GM12878 (cell line): Measurements from ENCODE around the gene KIFC3. TPM values are rescaled to one million over a fixed set of nuclear protein-coding genes. Genes with fewer than 3 reads are reported as not detected.

ENCODE experiments used
- ATAC-seq: fragments of 200-7000 bp; cut with Tn5 transposase; 3 replicates; pipeline ENCODE4 v1.9.1; 2020; ENCODE audit warnings: mild to moderate bottlenecking, moderate library complexity
- BruUV-seq: library from RNA; stranded (reverse); fragments of 400-500 nt; replicated peaks from 2 replicates; lab custom pipeline; 2021; lab: Mats Ljungman, UMichigan
- CTCF ChIA-PET: fragments of 300-600 bp; sonication (Branson Sonifier 250); formaldehyde crosslinking; extraction: SDS; loops from one replicate; lab custom pipeline; 2021; ENCODE audit warnings: inconsistent platforms; lab: Yijun Ruan, JAX
- POLR2A ChIA-PET: fragments of 350-600 bp; formaldehyde crosslinking; extraction: SDS; loops from one replicate; lab custom pipeline; 2021; ENCODE audit warnings: inconsistent platforms; lab: Charles Lee
- RAD21 ChIA-PET: fragments of 300-600 bp; sonication (Branson Sonifier 250); formaldehyde crosslinking; loops from one replicate; lab custom pipeline; 2023; ENCODE audit warnings: antibody characterized with exemption; ENCODE audit not compliant: unreplicated experiment; lab: Charles Lee
- SMC1A ChIA-PET: fragments of 300-600 bp; sonication (Branson Sonifier 250); formaldehyde crosslinking; loops from one replicate; lab custom pipeline; 2023; ENCODE audit not compliant: unreplicated experiment, uncharacterized antibody; lab: Charles Lee
- DNase-seq: peaks from one replicate; pipeline ENCODE4 v3.0.0-alpha.2; 2011; ENCODE audit warnings: low read depth, low spot score
- FAIRE-seq: peaks from 3 replicates; lab custom pipeline; 2011; peaks lifted over from hg19 to GRCh38; lab: Jason Lieb, UNC
- H2AFZ ChIP-seq: 2 replicates; pipeline ENCODE4 v1.6.0; 2011; ENCODE audit warnings: low read depth, low read length, control low read depth; ENCODE audit not compliant: control insufficient read depth
- H3K27ac ChIP-seq: 2 replicates; pipeline ENCODE4 v1.5.1; 2011; ENCODE audit warnings: control low read depth; ENCODE audit not compliant: control insufficient read depth, insufficient read depth
- H3K27me3 ChIP-seq, 2 experiments: replicated peaks in 1 of 2; 2 replicates each; pipeline versions ENCODE4 v1.6.0 to v1.6.1; 2011; ENCODE audit warnings: low read length in 1 of 2; ENCODE audit not compliant: control insufficient read depth in 2 of 2, insufficient read depth in 2 of 2
- H3K36me3 ChIP-seq, 2 experiments: 2 replicates each; pipeline ENCODE4 v1.5.1; 2011; ENCODE audit warnings: low read length in 1 of 2; ENCODE audit not compliant: control insufficient read depth in 2 of 2, insufficient read depth in 2 of 2
- H3K4me1 ChIP-seq: 2 replicates; pipeline ENCODE4 v1.6.1; 2011; ENCODE audit warnings: mild to moderate bottlenecking, low read length, moderate library complexity, mixed read lengths; ENCODE audit not compliant: control insufficient read depth, insufficient read depth
- H3K4me2 ChIP-seq: 2 replicates; pipeline ENCODE4 v1.6.0; 2011; ENCODE audit warnings: control low read depth; ENCODE audit not compliant: control insufficient read depth, insufficient read depth
- H3K4me3 ChIP-seq: fragments of 200-600 bp; sonication (generic); 2 replicates; pipeline ENCODE4 v1.5.1; 2016
- H3K79me2 ChIP-seq: 2 replicates; pipeline ENCODE4 v1.6.0; 2011; ENCODE audit warnings: low read length; ENCODE audit not compliant: control insufficient read depth, insufficient read depth
- H3K9ac ChIP-seq: 2 replicates; pipeline ENCODE4 v1.8.0; 2011; ENCODE audit warnings: low read length, control low read depth, mixed read lengths; ENCODE audit not compliant: control insufficient read depth, insufficient read depth
- H3K9me3 ChIP-seq: replicated peaks from 3 replicates; pipeline ENCODE4 v1.5.1; 2011; ENCODE audit warnings: mild to moderate bottlenecking, low read length; ENCODE audit not compliant: control insufficient read depth, insufficient read depth
- H4K20me1 ChIP-seq: 2 replicates; pipeline ENCODE4 v1.6.0; 2011; ENCODE audit not compliant: control insufficient read depth, insufficient read depth
- CHD4 ChIP-seq: fragments of 200-600 bp; sonication (generic); IDR thresholded peaks from 2 replicates; pipeline ENCODE4 v1.6.1; 2016; ENCODE audit warnings: mild to moderate bottlenecking
- SUPT20H ChIP-seq: IDR thresholded peaks from 2 replicates; pipeline ENCODE4 v1.6.1; 2011; ENCODE audit warnings: low read depth, mild to moderate bottlenecking, low read length, moderate library complexity, borderline replicate concordance; ENCODE audit not compliant: control insufficient read depth
- ZNF687 ChIP-seq: fragments of 450-650 bp; IDR thresholded peaks from 2 replicates; pipeline ENCODE4 v1.6.1; 2017; ENCODE audit warnings: mild to moderate bottlenecking, moderate library complexity
- WGBS: methylation state at CpG from one replicate; pipeline ENCODE4 v1.1.6; 2016; ENCODE audit warnings: low lambda C conversion rate; ENCODE audit not compliant: insufficient replicate concordance, insufficient coverage; ENCODE audit errors: missing lambda C conversion rate; 5-methylcytosine and 5-hydroxymethylcytosine counted together
- in situ Hi-C: fragments of 300-500 bp; cut with MboI; formaldehyde crosslinking; loops from 9 replicates; pipeline ENCODE4 v1.14.3; 2018; ENCODE audit warnings: mixed read lengths
- intact Hi-C: fragments of 100-400 bp; cut with micrococcal nuclease; formaldehyde crosslinking; loops from one replicate; pipeline ENCODE4 v1.14.2; 2022; ENCODE audit not compliant: unreplicated experiment
- polyA plus RNA-seq, 11 experiments: library from polyadenylated mRNA; depleted of rRNA in 4 of 11; unstranded in 6 of 11; stranded (reverse) in 5 of 11; fragments of >200 nt; fragmentation: Nextera tagmentation in 4 of 11; fragmentation: Illumina TruSeq in 1 of 11; extraction: Ambion mirVana in 4 of 11; extraction: Trizol in 1 of 11; gene quantifications; 1 replicate in 1 of 11; 2 replicates in 10 of 11; pipeline versions ENCODE4 v1.2.1 to v1.2.3, GENCODE V29; 2011 to 2016; ENCODE audit warnings: inconsistent platforms in 2 of 11, missing spikeins in 2 of 11, low read depth in 1 of 11
- total RNA-seq, 4 experiments: library from RNA; depleted of rRNA in 3 of 4; stranded (reverse); fragments of >200 nt in 3 of 4; fragmentation: Illumina TruSeq in 1 of 4; extraction: Trizol in 1 of 4; gene quantifications; 2 replicates each; pipeline versions ENCODE4 v1.2.1 to v1.2.3, GENCODE V29; 2013 to 2021

Gene KIFC3
- total and polyA plus RNA-seq, 10 of the 15 experiments (the other 5 are each of a cell fraction or from before 2014, with no cell fraction given): 0.22 to 1.3 (median 0.26) TPM; not detected in 3

DNA sequence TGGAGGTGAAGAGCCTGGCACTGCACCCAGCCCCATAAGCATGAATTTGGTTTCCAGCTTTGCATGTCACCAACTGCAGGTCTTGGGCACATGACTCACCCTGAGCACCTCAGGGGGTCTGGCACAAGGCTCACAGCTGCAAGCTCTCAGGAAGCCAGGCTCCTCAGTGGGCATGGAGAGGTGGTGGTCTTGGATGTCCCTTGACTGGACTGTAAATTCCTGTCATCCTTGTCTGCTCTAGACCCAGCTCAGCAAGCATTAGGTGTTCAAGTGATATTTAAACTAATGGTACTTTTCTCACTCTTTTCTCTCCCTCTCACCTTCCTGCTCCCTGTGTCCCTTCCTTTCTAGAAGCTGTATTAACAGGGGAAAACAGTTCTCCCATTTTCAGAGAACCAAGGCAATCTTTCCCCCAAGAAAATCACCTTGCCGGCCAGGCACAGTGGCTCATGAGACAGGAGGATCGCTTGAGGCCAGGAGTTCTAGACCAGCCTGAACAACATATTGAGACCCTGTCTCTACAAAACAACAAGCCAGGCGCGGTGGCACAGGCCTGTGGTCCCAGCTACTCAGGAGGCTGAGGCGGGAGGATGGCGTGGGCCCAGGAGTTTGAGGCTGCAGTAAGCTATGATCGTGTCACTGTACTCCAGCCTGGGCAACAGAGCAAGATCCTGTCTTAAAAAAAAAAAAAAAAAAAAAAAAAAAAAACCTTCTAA is 5.1 kb upstream of the KIFC3 start:
- ChIA-PET RAD21 (no interaction called here), SMC1A (interaction anchor here (0.7 to 1.7 kb wide), 5 partner anchors 11 to 72 kb away, joined by 3 to 5 read pairs (median 3); partner anchors contain the start of gene KATNB1)
- no peak overlapping the region; the same call in 1 of the 2 replicates for H3K4me2 ChIP-seq
- no peak overlapping the region for H3K27ac ChIP-seq
- 55% methylated on average over 6 of the region's 7 CpGs for WGBS
- TF ChIP-seq ZNF687 (no peak), SUPT20H (no peak), CHD4 (no peak)
- TF ChIP-seq, all 136 proteins: peak for 0
- H3K4me1 ChIP-seq: peaks cover 23% of the 10 kb centered on the region
- H3K9me3 ChIP-seq: no peaks in the 10 kb centered on the region
- CTCF ChIA-PET: interaction anchor here (0.9 to 1.5 kb wide), 4 partner anchors 12 to 193 kb away, joined by 3 to 4 read pairs (median 3); partner anchors contain the start of genes USB1 and ZNF319
- no peaks in the 10 kb centered on the region for H3K36me3 ChIP-seq
- POLR2A ChIA-PET: no interaction called here
- ATAC-seq (no peak), FAIRE-seq (no peak), DNase-seq (no peak)
- intact Hi-C loops (no loop called here), in situ Hi-C loops (no loop called here)
- H3K27me3 ChIP-seq: peaks cover 2 to 3% of the 10 kb centered on the region in 2 experiments; a peak in 3 of 4 replicates
- BruUV-seq: no TSS peak
- no peak overlapping the region for H2AFZ ChIP-seq
- H3K79me2 ChIP-seq: no peaks in the 10 kb centered on the region
- H4K20me1 ChIP-seq: no peaks in the 10 kb centered on the region
- no peak overlapping the region for H3K4me3 ChIP-seq
- no peak overlapping the region for H3K9ac ChIP-seq
